ENCODE results near the gene BRD2. TPM values are rescaled to one million over a fixed set of nuclear protein-coding genes. Genes with fewer than 3 reads are reported as not detected.

The BRD2 gene
- total and polyA plus RNA-seq, 9 of the 15 experiments (the other 6 are each of a cell fraction or from before 2014, with no cell fraction given) = 19.0 to 252 (median 181) TPM

GRCh38 chr6:32984622-32985389, 16.4 kb downstream of the BRD2 start (continued):
- TF ChIP-seq MED1 (CRISPR knock-in tag; IDR thresholded peaks at IDR 0.05; ENCODE audit: borderline replicate concordance) = no peak
- no peak for TF ChIP-seq HOMEZ (CRISPR knock-in tag; IDR thresholded peaks at IDR 0.05)
- no peak for TF ChIP-seq ARID3A (IDR thresholded peaks at IDR 0.05; ENCODE audit: borderline replicate concordance, low read depth, low read length)
- TF ChIP-seq ZNF507 (tag; conservative IDR thresholded peaks at IDR 0.05) = no peak
- peak in 1 of 2 experiments; percentile 49; a peak in 1 of 4 replicates for TF ChIP-seq RCOR1 (IDR thresholded peaks at IDR 0.05; ENCODE audit: borderline replicate concordance in 1 of 2, low read depth in 2 of 2, low read length in 2 of 2)
- TF ChIP-seq TAF1 (IDR thresholded peaks at IDR 0.05; ENCODE audit: control insufficient read depth, extremely low read depth, insufficient read depth, low read length, severe bottlenecking) = no peak
- TF ChIP-seq STAG1 (CRISPR knock-in tag; IDR thresholded peaks at IDR 0.05; ENCODE audit: borderline replicate concordance) = peak; percentile 84
- TF ChIP-seq NCOA4 (IDR thresholded peaks at IDR 0.05; ENCODE audit: partially characterized antibody) = no peak
- TF ChIP-seq ZNF551 (CRISPR knock-in tag; IDR thresholded peaks at IDR 0.05) = no peak
- no peak for TF ChIP-seq ZNF589 (CRISPR knock-in tag; IDR thresholded peaks at IDR 0.05; ENCODE audit: low read depth)
- no peak for TF ChIP-seq TARDBP (IDR thresholded peaks at IDR 0.05)
- 0 out of 2 replicates have a peak, but pooled peaks have one; percentile 30 for TF ChIP-seq CTBP1 (IDR thresholded peaks at IDR 0.05; ENCODE audit: borderline replicate concordance)
- no peak for TF ChIP-seq CBX8 (IDR thresholded peaks at IDR 0.05; ENCODE audit: borderline replicate concordance, extremely low read depth, low read depth, low read length, poor library complexity, severe bottlenecking)
- no peak for TF ChIP-seq HNRNPUL1 (IDR thresholded peaks at IDR 0.05; ENCODE audit: low read length)
- no peak for TF ChIP-seq CHAMP1 (IDR thresholded peaks at IDR 0.05)
- no peak for TF ChIP-seq TFAP4 (CRISPR knock-in tag; IDR thresholded peaks at IDR 0.05; ENCODE audit: borderline replicate concordance)
- no peak for TF ChIP-seq XRCC3 (IDR thresholded peaks at IDR 0.05)
- no peak for TF ChIP-seq ID3 (CRISPR knock-in tag; IDR thresholded peaks at IDR 0.05)
- TF ChIP-seq ID3 (tag; IDR thresholded peaks at IDR 0.05) = peak; percentile 57; the same call in 1 of the 2 replicates
- TF ChIP-seq NFIC (IDR thresholded peaks at IDR 0.05) = no peak

Data from K562 (cell line).